NB4 (cell line): ENCODE measurements around the gene AZU1.
A peak's percentile ranks its signal among the peaks of the same experiment; 100 is the strongest.

Experiments
- DNase-seq: peaks from one replicate; pipeline ENCODE4 v3.0.0; 2010; ENCODE audit warnings: low read depth
- H3K4me3 ChIP-seq: one replicate; pipeline ENCODE4 v1.5.1; 2011; ENCODE audit warnings: mild to moderate bottlenecking, low read depth, low read length, moderate library complexity
- MYC ChIP-seq: IDR thresholded peaks from 2 replicates; pipeline ENCODE4 v1.6.1; 2011; ENCODE audit warnings: low read depth, low read length
- POLR2A ChIP-seq: IDR thresholded peaks from 2 replicates; pipeline ENCODE4 v1.6.1; 2011; ENCODE audit warnings: mild to moderate bottlenecking; ENCODE audit not compliant: insufficient read length; ENCODE audit errors: extremely low read depth
- TF ChIP-seq, protein P1 (sequence below): IDR thresholded peaks from 2 replicates; pipeline ENCODE4 v1.6.1; 2011; ENCODE audit warnings: low read depth, low read length
- TF ChIP-seq, protein P2 (sequence below): IDR thresholded peaks from one replicate; pipeline ENCODE4 v1.5.1; 2012; ENCODE audit warnings: low read depth, low read length

The AZU1 gene

DNA sequence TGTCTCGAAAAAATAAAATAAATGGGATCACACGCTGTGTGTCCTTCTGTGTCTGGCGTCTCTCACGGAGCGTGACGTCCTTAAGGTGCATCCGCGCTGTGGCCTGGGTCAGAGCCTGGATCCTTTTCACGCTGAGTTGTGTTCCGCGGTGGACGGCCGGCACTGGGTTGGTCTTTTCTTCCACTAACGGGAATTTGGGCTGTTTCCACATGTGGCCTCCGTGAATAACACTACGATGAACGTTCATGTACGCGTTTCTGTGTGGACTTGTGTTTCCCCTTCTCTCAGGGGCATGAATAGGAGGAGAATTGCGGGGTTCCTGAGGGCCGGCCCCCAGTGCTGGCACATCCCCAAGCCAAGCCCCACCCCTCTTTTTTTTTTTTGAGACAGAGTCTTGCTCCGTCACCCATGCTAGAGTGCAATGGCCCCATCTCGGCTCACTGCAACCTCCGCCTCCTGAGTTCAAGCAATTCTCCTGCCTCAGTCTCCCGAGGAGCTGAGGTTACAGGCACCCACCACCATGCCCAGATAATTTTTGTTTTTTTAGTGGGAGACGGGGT, 36.5 kb upstream of the AZU1 start:
- DNase-seq: no peak
- H3K4me3 ChIP-seq: no peak overlapping the region
- TF ChIP-seq POLR2A (no peak), MYC (no peak)
- TF ChIP-seq, protein P1, sequence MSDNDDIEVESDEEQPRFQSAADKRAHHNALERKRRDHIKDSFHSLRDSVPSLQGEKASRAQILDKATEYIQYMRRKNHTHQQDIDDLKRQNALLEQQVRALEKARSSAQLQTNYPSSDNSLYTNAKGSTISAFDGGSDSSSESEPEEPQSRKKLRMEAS: no peak
- TF ChIP-seq, protein P2, sequence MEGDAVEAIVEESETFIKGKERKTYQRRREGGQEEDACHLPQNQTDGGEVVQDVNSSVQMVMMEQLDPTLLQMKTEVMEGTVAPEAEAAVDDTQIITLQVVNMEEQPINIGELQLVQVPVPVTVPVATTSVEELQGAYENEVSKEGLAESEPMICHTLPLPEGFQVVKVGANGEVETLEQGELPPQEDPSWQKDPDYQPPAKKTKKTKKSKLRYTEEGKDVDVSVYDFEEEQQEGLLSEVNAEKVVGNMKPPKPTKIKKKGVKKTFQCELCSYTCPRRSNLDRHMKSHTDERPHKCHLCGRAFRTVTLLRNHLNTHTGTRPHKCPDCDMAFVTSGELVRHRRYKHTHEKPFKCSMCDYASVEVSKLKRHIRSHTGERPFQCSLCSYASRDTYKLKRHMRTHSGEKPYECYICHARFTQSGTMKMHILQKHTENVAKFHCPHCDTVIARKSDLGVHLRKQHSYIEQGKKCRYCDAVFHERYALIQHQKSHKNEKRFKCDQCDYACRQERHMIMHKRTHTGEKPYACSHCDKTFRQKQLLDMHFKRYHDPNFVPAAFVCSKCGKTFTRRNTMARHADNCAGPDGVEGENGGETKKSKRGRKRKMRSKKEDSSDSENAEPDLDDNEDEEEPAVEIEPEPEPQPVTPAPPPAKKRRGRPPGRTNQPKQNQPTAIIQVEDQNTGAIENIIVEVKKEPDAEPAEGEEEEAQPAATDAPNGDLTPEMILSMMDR: no peak

DNA sequence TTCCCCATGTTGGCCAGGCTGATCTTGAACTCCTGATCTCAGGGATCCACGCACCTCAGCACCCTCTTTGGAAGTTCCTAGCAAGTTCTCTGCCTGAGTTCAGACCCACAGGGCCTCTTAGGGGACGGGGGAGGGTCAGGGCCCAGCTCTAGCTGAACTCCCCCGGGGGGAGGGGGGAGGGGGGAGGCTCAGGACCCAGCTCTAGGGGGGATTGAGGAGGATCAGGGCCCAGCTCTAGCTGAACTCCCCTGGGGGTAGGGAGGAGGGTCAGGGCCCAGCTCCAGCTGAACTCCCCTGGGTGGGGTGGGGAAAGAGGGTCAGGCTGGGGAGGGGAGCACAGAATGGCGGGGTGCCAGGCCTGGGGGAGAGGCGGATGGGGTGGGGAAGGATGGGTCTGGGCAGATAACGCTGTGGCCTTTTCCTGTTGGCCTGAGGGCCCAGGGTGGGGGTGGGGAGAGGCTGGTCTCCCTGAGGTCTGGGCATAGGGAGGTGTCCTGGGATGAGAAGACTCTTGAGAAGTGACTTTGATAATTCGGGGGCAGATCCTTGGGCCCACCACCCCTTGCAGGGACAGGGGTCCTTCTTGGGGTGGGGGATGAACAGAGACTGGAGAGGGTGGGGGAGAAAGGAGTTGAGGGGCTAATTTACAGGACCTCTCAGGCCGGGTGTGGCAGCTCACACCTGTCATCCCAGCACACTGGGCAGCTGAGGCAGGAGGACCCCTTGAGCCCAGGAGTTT, 35.9 kb upstream of the AZU1 start:
- no peak overlapping the region for H3K4me3 ChIP-seq
- DNase-seq: peak; percentile 77
- TF ChIP-seq POLR2A (no peak), MYC (no peak)
- TF ChIP-seq, protein P1: no peak
- TF ChIP-seq, protein P2: no peak

DNA sequence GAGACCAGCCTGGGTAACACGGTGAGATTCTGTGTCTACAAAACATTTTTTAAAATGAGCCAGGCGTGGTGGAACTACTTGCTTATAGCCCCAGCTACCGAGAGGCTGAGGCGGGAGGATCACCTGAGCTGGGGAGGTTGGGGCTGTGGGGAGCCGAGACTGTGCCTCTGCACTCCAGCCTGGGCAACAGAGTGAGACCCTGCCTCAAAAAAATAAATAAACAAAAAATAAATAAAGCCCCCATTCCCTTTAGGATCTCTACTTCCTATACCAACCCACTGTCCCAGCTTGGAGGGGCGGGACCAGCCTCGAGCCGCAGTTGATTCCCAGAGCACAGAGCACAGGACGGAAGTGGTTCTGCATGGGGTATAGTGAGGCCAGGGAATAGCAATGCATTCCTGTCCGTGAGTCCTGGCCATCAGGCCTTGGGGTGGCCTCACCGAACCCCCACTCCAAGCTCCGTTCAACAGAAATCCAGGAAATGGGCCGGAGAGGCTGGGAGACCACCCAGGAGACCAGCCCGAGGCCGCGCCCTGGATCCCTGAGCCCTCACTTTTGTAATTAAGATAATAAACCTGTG, 35.2 kb upstream of the AZU1 start:
- no peak overlapping the region for H3K4me3 ChIP-seq
- TF ChIP-seq POLR2A (no peak), MYC (no peak)
- TF ChIP-seq, protein P2: no peak
- TF ChIP-seq, protein P1: no peak
- DNase-seq: peak; percentile 6

DNA sequence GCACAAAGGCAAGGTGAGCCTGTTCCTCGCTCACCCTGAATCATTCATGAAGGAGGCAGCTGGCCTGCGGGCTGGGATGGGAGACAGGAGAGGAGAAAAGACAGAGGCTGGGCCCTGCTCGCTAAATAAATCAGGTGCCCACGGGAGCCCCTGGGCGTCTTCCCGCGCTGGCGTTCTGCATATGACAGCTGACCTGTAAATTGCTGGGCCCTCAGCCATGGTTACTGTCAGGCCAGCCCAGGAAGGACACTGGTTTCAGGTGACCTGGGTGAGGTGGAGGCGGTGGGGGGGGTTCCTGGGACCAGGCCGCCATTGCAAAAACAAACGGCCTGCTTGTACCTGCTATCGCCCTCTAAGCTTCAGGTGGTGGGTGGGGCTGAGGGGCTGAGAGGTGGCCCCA, 33.8 kb upstream of the AZU1 start:
- TF ChIP-seq, protein P2: no peak
- no peak for TF ChIP-seq MYC
- TF ChIP-seq, protein P1: no peak
- no peak for DNase-seq
- H3K4me3 ChIP-seq: no peak overlapping the region

DNA sequence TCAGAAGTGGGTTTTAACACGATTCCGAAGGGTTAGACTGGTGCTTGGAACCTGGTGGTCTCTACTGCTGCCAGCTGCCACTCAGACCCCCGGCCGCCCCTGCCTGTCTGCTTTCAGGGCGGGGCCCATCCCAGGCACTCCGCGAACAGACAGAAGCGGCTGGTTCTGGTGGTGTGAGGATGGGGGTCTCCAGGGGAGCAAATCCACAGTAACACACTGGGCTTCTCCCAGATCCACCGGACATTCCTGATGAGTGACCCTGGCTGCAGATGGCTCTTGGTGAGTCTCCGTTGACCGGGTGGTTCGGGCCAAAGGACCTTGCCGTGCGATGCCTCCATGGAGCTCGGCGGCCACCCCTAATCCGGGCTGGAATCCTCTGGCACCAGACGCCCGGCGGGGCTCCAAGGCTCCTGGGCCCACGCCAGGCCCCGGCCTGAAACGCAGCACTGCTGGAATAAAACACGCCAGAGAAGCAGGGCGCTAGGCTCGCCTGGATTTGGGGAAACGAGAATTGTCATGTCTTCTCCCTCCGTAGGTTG, 32.5 kb upstream of the AZU1 start:
- DNase-seq: no peak
- H3K4me3 ChIP-seq: no peak overlapping the region
- TF ChIP-seq MYC: no peak

DNA sequence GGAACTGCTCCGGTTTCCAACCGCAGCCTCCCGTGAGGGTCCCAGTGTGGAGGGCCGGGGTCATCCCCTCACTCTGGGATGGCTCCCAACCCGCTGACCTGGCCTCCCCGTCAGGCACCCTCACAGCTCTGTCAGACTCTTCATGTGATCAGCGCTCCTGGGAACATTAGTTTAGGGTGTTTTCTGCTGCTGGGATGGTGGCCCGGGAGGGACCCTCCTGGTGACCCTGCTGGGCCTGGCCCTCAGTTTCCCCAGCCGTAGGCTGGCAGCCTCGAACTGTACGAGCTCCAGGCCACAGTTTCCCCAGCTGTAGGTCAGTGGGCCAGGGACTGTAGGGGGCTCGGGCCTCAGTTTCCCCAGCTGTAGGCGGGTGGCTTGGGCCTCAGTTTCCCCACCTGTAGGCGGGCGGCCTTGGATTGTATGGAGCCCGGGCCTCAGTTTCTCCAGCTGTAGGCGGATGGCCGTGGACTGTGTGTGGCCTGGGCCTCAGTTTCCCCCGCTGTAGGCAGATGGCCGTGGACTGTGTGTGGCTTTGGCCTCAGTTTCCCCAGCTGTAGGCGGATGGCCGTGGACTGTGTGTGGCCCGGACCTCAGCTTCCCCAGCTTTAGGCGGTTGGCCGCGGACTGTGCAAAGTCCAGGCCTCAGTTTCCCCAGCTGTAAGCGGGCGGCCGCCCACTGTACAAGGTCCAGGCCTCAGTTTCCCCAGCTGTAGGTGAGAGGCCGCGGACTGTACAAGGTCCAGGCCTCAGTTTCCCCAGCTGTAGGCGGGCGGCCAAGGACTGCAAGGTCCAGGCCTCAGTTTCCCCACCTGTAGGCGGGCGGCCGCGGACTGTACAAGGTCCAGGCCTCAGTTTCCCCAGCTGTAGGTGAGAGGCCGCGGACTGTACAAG, 31.7 kb upstream of the AZU1 start:
- peak; percentile 2 for DNase-seq
- TF ChIP-seq, protein P2: no peak
- TF ChIP-seq MYC (no peak), POLR2A (no peak)
- TF ChIP-seq, protein P1: no peak
- peak overlapping the region; percentile 62 for H3K4me3 ChIP-seq
